Measurements from ENCODE around the gene SPARC. TPM values are rescaled to one million over a fixed set of nuclear protein-coding genes. Genes with fewer than 3 reads are reported as not detected.

Gene SPARC
- polyA plus RNA-seq, 1 of the 3 experiments (the other 2 are of a cell fraction), result 1,115 TPM

DNA sequence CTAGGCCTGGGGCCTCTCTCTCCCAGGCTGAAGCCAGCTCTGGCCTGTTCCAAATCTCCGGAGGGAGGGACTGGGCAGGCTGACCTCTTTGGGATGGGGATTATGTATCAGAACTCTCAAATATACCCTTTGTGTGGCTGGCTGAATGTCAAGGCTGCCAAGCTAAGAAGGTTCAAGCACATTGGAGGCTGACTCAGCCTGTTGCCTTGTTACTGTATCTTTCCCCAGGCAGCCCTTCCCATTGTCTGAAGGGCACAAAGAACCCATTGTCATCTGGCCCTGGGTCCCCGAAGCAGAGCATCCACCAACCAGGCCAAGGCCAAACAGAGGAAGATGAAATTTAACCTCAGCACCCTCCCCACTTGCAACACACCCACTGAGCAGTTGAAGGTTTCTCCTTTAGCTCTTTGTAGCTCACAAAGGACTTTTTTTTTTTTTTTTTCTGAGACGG is 7.3 kb upstream of the SPARC start:
- Histone ChIP-seq H3K79me2 (ENCODE audit: insufficient read depth) (no peaks in the 10 kb centered on the region), H3K4me3 (ENCODE audit: low read depth in 2 of 2, low read length in 1 of 2) (no peak overlapping the region), H4K20me1 (ENCODE audit: insufficient read depth) (no peaks in the 10 kb centered on the region), H3F3A (replicated peaks; ENCODE audit: insufficient read depth) (peaks cover 25% of the 10 kb centered on the region), H3K27ac (ENCODE audit: low read depth in 2 of 2, low read length in 1 of 2) (peak overlapping the region in 1 of 2 experiments; percentile 100; a peak in 2 of 4 replicates), H3K9me2 (no peaks in the 10 kb centered on the region), H3K36me3 (replicated peaks in 1 of 2; ENCODE audit: control insufficient read depth in 1 of 2, insufficient read depth in 2 of 2, low read length in 1 of 2) (no peaks in the 10 kb centered on the region), H3K4me1 (ENCODE audit: control insufficient read depth in 1 of 2, insufficient read depth in 2 of 2, low read depth in 1 of 2, low read length in 1 of 2) (peaks cover 3 to 34% of the 10 kb centered on the region in 2 experiments; a peak in 3 of 4 replicates), H3K9ac (peak overlapping the region; percentile 53), H3K27me3 (ENCODE audit: insufficient read depth) (no peaks in the 10 kb centered on the region), H3K4me2 (no peak overlapping the region; the same call in 1 of the 2 replicates), H3K9me3 (no peaks in the 10 kb centered on the region), H2AFZ (ENCODE audit: low read depth) (peak overlapping the region; percentile 43; the same call in 1 of the 2 replicates)
- WGBS (ENCODE audit: low lambda C conversion rate), result 51% methylated on average over 2 of the region's 3 CpGs
- DNase-seq, result no peak
- ChIA-PET POLR2A (interaction anchor here (0.6 kb wide), 1 partner anchor 45 kb away, joined by 4 read pairs; no protein-coding TSS in a partner anchor), CTCF (interaction anchor here (1.1 to 1.7 kb wide), 4 partner anchors 9 to 46 kb away, joined by 3 to 12 read pairs (median 6); no protein-coding TSS in a partner anchor)
- TF ChIP-seq JUND (IDR thresholded peaks at IDR 0.05) (0 out of 2 replicates have a peak, but pooled peaks have one; percentile 23), ELF1 (IDR thresholded peaks at IDR 0.05) (no peak), RCOR1 (IDR thresholded peaks at IDR 0.05; ENCODE audit: low read length) (no peak), TEAD4 (IDR thresholded peaks at IDR 0.05; ENCODE audit: borderline replicate concordance, insufficient read depth) (no peak), NFIC (IDR thresholded peaks at IDR 0.05; ENCODE audit: borderline replicate concordance) (peak; percentile 63; the same call in 1 of the 2 replicates), TCF12 (IDR thresholded peaks at IDR 0.05) (peak; percentile 48; the same call in 1 of the 2 replicates), GATA2 (CRISPR knock-in tag; IDR thresholded peaks at IDR 0.05) (no peak), NRF1 (IDR thresholded peaks at IDR 0.05; ENCODE audit: low read depth, low read length) (no peak), FOXM1 (IDR thresholded peaks at IDR 0.05; ENCODE audit: low read depth) (no peak), RFX5 (IDR thresholded peaks at IDR 0.05; ENCODE audit: low read length) (no peak), EZH2phosphoT487 (IDR thresholded peaks at IDR 0.05; ENCODE audit: borderline replicate concordance, low read depth) (no peak), FOSL2 (IDR thresholded peaks at IDR 0.05; ENCODE audit: borderline replicate concordance, low read depth) (peak; percentile 37; the same call in 1 of the 2 replicates), SIN3A (IDR thresholded peaks at IDR 0.05; ENCODE audit: borderline replicate concordance, low read depth, low read length) (peak; percentile 22; the same call in 1 of the 2 replicates), POLR2AphosphoS5 (IDR thresholded peaks at IDR 0.05; ENCODE audit: low read depth, low read length) (0 out of 2 replicates have a peak, but pooled peaks have one; percentile 17), RXRA (IDR thresholded peaks at IDR 0.05; ENCODE audit: borderline replicate concordance, low read depth) (0 out of 2 replicates have a peak, but pooled peaks have one; percentile 23)
- TF ChIP-seq, protein P1, sequence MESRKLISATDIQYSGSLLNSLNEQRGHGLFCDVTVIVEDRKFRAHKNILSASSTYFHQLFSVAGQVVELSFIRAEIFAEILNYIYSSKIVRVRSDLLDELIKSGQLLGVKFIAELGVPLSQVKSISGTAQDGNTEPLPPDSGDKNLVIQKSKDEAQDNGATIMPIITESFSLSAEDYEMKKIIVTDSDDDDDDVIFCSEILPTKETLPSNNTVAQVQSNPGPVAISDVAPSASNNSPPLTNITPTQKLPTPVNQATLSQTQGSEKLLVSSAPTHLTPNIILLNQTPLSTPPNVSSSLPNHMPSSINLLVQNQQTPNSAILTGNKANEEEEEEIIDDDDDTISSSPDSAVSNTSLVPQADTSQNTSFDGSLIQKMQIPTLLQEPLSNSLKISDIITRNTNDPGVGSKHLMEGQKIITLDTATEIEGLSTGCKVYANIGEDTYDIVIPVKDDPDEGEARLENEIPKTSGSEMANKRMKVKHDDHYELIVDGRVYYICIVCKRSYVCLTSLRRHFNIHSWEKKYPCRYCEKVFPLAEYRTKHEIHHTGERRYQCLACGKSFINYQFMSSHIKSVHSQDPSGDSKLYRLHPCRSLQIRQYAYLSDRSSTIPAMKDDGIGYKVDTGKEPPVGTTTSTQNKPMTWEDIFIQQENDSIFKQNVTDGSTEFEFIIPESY (IDR thresholded peaks at IDR 0.05; ENCODE audit: borderline replicate concordance, low read depth), result 0 out of 2 replicates have a peak, but pooled peaks have one; percentile 13
- TF ChIP-seq, protein P2, sequence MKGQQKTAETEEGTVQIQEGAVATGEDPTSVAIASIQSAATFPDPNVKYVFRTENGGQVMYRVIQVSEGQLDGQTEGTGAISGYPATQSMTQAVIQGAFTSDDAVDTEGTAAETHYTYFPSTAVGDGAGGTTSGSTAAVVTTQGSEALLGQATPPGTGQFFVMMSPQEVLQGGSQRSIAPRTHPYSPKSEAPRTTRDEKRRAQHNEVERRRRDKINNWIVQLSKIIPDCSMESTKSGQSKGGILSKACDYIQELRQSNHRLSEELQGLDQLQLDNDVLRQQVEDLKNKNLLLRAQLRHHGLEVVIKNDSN (IDR thresholded peaks at IDR 0.05; ENCODE audit: borderline replicate concordance, low read depth), result no peak
- TF ChIP-seq, protein P3, sequence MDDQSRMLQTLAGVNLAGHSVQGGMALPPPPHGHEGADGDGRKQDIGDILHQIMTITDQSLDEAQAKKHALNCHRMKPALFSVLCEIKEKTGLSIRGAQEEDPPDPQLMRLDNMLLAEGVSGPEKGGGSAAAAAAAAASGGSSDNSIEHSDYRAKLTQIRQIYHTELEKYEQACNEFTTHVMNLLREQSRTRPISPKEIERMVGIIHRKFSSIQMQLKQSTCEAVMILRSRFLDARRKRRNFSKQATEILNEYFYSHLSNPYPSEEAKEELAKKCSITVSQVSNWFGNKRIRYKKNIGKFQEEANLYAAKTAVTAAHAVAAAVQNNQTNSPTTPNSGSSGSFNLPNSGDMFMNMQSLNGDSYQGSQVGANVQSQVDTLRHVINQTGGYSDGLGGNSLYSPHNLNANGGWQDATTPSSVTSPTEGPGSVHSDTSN (IDR thresholded peaks at IDR 0.05), result no peak; the same call in 1 of the 2 replicates
